HG03575 (cell line): ENCODE measurements around the gene LSM3.

Experiments
- ATAC-seq: cut with Tn5 transposase; IDR thresholded peaks from one replicate; pipeline ENCODE4 v1.9.1; 2021; ENCODE audit not compliant: unreplicated experiment, insufficient number of reproducible peaks, low FRiP score; ENCODE audit errors: extremely low read depth

The LSM3 gene

GRCh38 chr3:14141602-14142341, 36.8 kb upstream of the LSM3 start:
- no peak for ATAC-seq

DNA sequence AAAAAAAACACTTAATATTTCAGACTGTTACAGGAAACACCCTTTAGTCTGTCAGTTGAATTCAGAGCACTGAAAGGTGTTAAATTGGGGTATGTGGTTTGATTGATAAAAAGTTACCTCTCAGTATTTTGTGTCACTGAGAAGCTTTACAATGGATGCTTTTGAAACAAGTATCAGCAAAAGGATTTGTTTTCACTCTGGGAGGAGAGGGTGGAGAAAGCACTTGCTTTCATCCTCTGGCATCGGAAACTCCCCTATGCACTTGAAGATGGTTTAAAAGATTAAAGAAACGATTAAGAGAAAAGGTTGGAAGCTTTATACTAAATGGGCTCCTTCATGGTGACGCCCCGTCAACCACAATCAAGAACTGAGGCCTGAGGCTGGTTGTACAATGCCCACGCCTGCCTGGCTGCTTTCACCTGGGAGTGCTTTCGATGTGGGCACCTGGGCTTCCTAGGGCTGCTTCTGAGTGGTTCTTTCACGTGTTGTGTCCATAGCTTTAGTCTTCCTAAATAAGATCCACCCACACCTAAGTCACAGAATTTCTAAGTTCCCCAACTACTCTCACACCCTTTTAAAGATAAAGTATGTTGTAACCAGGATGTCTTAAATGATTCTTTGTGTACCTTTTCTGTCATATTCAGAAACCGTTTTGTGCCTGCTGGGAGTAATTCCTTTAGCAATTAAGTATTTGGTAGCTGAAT, 35.9 kb upstream of the LSM3 start:
- no peak for ATAC-seq

DNA sequence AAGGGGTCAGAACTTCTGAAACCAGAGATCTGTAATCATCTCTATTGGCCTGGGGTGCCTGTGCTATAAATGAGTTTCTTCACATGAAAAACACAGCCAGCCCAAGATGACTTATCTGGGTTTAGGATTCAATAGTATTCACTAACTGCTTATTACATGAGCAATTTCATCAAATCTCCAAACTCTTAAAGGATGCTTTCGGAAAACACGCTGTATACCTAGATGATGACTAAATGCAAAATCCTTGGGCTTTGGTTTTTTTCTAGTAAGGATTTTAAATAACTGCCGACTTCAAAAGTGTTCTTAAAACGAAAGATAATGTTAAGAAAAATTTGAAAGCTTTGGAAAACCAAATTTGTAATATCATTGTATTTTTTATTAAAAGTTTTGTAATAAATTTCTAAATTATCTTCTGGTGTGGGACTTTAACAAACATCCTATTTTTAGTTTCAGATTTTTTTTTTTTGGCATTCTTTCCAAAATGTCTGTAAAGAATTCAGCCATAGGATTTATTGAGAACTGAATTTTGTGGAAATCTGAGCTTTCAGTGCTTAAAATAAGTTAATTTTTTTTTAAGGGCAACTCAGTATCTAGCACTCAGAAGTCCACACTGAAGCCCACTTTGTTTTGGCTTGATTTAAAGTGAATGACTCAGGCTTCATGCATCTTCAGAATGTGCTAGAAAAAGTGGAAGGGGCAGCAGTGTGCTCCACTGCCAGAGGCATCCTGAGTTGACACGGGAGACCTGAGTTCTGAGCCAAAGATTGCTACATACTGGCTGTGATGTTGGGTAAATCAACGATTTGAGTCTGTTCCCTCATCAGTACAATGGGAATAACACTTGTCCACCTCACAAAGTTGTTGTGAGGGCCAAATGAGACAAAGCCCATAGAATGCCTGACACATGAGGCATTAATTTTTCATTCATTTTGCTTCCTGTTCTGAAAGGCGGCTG, 35.1 kb upstream of the LSM3 start:
- no peak for ATAC-seq

GRCh38 chr3:14144423-14145075, 34.1 kb upstream of the LSM3 start:
- peak; percentile 86 for ATAC-seq

GRCh38 chr3:14145236-14145635, 33.4 kb upstream of the LSM3 start:
- ATAC-seq, result no peak

GRCh38 chr3:14145670-14146380, 32.8 kb upstream of the LSM3 start:
- ATAC-seq, result no peak

- ATAC-seq, result no peak
Observed at GRCh38 chr3:14146381-14147065, 32.1 kb upstream of the LSM3 start.

DNA sequence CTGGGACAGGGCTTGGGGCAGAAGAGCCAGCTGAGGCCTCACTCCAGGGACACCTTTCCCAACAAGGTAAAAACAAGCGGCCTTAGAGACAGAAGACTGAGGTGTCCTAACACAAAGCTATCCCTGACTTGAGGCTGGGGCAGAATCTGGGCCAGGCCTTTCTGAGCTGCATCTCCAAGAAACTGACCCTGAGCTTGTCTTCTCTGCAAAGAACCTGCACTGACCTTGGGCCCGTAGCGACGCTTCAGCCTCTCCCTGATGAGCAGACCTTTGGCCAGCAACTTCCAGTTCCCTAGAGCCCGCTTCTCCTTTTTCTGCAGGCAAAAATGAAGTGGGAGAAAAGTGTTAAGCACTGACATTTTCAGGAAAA, 31.6 kb upstream of the LSM3 start:
- ATAC-seq, result no peak

DNA sequence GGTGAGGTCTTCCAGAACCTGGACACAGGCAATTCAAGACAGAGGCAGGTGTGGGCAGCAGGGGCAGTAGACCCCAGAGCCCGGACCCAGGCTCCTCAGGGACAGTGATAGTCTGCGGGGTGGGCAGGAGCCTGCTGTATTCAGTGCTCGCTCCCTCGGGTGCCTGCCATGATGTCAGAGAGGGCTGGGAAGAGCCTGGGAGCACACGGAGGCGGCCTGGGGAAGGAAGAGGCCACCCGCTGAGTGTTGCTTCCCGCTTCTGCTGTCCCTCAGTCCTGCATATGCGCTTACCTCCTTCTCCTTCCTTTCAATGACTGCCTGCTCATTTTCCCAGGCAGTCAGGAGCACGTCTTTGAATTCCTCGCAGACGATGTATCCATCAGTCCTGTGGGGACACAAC, 31.0 kb upstream of the LSM3 start:
- no peak for ATAC-seq

- no peak for ATAC-seq
Observed at GRCh38 chr3:14148041-14148985, 30.3 kb upstream of the LSM3 start.

DNA sequence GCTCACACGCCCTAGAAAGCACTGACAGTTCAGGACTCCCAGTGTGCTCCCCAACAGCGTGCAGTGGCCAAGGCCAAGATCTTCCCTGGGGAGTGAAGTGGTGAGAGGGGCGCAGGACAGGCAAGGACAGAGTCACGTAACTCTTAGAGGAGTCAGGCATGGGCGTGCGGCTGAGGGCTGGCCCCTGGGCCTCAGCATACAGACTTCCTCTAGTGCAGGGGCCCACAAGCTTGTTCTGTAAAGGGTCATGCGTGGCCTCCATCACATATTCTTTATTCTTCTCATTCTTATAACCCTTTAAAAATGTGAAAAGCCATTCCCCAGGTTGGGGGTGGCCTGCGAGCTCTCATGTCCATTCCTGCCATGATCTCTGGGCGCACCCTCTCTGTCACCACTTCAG, 28.5 kb upstream of the LSM3 start:
- no peak for ATAC-seq

DNA sequence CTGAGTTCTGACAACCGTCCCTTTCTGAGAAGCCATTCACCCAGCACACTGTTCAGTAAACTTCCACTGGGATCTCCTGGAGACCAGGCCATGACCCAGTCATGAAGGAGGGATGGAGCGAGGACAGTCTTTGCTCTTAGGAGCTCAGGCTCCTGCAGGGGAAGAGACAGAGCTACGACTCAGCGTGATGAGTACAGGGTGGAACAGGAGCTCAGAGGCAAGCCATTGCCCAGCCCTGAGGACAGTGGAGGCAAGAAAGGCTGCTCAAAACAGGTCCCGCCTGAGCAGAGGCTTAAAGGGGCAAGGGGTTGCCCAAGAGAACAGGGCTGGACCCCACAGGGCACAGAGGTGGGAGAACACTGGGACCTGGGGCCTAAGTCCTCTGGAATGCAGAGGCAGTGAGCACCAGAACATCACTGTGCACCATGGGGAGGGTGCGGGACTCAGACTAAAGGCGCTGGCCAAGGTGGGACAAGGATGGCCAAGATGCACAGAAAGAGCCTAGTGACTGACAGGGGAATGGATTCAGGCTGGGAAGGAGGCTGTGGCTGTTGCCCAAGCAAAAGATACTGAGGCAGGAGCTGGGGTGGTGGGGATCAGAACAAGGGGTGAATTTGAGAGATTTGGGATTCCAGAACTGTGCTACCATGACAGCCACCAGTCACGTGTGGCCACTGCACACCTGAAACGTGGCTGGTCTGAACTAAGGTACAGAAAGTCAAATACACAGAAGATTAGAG, 28.0 kb upstream of the LSM3 start:
- no peak for ATAC-seq

DNA sequence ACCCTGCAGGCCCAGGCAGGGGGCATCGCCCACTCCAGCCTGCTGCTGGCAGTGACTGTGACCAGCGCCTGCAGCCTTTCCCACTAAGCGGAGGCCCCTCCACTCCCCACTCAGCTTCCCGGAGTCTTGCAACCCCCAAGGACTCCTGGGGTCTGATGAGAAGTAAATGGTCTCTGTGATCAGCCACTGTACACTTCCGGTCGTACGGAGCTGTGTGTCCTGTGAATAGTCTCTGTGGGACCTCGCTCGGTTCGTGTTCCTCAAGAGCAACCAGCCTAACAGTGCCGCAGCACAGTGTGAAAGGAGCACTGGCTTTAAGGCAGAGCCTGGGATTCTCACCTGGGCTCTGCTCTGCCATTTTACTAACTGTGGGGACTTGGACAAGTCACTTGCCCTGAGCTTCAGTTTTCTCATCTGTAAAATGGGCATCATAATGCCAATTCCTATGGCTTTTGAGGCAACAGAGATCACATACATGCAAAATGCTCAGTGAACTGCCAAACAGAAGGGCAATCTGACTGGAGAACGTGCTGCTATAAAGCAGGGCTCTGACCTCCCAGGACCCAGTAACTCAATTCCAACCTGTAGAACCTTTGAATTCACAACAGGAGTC, 27.0 kb upstream of the LSM3 start:
- no peak for ATAC-seq

- ATAC-seq, result no peak
Observed at GRCh38 chr3:14152233-14152962, 26.2 kb upstream of the LSM3 start.

GRCh38 chr3:14152963-14153355, 25.7 kb upstream of the LSM3 start:
- no peak for ATAC-seq
